DMS153 treated with DMSO at 0.1 percent for 48 hours (cell line): ENCODE data around the gene OTOS.
A peak's percentile ranks its signal among the peaks of the same experiment; 100 is the strongest.

Experiments used
- DNase-seq: peaks from one replicate; lab custom pipeline; 2025; ENCODE audit not compliant: unreplicated experiment; lab: John Stamatoyannopoulos, UW

OTOS gene

DNA sequence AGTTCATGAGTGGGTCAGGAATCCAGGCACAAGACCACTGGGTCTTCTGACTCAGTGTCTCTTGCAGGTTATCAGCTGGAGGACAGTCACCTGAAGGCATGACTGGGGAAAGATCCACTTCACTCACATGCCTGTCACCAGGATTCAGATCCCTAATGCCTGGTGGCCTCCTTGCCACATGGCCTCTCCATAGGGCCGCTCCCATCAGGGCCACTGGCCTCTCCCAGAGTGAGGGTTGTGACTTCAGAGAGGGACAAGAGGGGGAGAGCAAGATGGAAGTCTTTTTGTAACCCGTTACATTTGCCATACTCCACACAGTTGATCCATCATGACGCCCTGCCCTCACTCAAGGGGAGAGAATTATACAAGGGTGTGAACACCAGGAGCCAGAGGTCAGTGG, 13.0 kb upstream of the OTOS start:
- no peak for DNase-seq

DNA sequence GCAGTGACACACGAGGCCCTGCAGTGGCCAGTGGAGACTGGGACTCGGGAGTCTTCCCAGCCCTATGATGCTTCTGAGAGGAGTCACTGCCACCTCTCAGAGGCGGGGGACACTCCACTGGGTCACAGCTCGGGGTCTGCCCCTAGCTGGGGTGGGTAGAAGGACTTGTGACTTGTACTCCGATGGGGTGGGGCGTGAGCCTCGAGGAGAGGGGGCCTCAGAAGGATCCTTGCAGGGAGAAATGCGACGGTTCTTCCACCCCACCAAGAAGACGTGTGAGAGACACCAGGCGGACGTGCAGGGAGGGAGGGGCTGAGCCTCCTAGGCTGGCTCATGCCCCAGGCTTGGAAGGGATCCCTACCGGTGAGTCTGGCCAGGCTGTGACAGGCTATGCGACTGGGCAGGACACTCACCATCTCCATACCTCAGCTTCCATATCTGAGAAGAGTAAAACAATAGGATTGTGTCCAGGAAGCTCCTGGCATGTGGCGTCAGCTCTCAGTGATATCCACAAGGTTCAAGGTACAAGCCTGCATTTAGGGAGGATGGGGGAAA, 11.1 kb upstream of the OTOS start:
- no peak for DNase-seq

DNA sequence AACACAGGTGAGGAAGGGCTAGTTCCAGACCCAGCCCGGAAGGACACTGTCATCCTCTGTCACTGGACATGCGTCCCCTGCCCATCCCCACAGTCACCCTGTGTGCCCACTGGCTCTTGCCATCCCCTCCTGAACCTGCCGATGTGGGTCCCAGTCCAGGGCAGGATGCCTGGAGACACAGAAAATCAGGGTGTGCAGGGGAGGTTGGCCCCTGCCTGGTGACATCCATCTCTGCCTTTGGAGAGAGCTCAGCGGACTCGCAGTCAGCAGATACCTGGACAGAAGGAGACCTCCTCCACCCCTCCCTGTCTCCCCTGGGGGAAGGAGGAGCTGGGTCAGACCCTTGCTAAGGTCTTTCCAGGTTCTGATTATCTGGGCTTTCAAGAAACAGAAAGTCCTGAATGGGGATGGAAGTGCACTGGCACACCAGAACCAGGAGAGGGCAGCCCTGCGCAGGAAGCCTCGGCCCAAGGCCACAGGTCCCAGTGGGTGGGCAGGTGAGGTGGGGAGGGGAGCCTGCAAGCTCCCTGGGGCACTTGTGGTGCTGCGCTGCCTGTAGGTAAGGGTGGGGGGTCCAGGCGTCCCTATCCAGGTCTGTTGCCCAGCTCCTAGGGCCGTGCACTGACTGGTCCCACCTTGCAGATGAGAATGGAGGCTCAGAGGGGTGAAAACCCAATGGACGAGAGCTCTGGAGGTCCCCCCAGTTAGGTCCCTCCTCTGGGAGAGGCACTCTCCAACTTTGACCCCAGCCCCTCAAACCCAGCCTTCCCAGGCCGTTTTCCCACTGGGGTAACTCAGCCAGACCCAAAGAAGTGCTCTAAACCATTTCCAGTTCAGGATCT, 9.7 kb upstream of the OTOS start:
- peak; percentile 11 for DNase-seq

DNA sequence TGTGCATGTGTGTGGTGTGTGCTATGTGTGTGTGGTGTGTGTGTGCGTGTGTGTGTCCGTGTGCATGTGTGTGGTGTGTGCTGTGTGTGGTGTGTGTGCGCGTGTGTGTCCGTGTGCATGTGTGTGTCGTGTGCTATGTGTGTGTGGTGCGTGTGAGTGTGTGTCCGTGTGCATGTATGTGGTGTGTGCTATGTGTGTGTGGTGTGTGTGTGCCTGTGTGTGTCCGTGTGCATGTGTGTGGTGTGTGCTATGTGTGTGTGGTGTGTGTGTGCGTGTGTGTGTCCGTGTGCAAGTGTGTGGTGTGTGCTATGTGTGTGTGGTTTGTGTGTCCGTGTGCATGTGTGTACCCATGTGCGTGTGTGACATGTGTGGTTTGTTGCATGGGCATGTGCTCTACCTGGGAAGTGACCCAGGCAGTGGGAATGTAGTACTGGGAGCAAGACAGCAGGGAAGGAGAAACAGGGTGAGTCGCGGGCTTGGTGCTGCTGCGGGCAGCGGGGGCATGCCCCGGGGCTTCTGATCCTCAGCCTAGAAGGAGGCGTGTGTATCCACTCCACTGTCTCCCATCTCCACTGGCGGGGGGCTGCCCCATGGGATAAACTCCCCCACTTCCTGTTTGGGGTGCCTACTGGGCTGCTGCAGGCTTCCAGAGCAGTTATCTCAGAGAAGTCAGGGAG, 7.6 kb upstream of the OTOS start:
- DNase-seq, result no peak

DNA sequence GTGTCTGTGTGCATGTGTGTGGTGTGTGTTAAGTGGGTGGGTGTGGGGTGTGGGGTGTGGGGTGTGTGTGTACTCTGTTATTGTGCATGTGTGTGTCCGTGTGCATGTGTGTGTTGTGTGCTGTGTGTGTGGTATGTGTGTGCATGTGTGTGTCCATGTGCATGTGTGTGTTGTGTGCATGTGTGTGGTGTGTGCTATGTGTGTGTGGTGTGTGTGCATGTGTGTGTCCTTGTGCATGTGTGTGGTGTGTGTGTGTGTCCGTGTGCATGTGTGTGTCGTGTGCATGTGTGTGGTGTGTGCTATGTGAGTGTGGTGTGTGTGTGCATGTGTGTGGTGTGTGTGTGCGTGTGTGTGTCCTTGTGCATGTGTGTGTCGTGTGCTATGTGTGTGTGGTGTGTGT, 6.9 kb upstream of the OTOS start:
- no peak for DNase-seq

DNA sequence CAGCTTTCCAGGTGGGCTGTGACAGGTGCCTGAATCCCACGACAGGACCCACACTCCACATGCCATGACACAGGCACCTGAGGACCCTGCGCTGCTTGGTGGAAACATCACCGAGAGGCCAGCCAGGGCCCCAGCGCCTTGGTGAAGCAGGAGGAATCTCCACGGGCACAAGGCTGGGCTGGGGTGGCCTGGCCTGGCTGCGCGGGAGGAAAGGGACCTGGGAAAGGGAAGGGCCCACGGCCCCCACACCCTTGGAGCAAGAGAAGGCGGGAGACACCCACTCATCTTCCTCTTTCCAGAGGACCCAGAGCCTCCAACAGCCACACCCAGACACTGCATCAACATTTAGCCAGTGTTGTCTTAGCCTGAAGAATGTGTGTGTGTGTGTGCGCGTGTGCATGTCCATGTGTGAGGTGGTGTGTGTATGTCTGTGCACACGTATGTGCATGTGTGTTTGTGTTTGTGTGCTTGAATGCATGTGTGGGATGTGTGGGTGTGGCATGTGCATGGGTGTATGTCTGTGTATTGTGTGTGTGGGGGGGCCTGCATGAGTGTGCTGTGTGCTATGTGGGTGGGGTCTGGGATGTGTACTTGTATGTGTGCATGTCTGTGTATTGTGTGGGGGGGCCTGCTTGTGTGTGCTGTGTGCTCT, 6.3 kb upstream of the OTOS start:
- DNase-seq, result no peak

DNA sequence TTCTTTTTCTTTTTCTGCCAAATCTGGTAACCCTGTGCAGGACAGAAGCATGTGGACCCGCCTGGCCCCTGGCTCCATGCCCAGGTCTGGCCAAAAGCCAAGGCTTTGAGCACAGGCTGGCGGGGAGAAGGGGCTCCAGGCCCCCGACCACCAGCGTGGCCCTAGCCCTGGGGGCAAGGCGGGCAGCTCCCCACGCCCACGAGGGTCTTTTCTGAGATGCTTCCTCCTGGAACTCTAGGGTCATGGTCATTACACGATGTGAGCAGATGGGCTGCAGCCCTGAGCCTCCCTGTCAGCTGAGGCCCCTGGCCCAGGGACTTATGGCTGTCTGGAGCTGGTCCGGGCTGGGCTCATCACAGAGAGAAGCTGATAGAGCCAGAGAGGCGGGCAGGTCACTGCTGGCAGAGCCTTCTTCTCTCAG, 5.7 kb upstream of the OTOS start:
- no peak for DNase-seq

DNA sequence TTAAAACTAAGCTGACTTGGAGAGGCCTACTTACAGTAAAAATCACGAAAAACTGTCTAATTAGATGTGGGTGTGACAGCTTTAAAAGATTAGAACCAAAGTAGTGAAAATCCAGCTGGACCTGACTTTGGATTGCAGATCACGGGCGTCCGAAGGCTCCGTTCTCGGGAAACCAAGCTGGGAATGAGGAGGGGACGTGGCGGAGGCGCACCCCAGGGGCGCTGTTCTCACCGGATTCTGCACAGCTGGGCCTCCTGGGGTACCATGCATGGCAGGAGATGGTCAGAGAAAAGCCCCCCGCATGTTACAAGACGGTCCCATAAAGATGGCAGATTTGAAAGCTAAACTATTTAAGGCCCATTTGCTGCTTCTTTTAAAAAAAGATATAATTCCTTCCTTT, 5.0 kb upstream of the OTOS start:
- no peak for DNase-seq

DNA sequence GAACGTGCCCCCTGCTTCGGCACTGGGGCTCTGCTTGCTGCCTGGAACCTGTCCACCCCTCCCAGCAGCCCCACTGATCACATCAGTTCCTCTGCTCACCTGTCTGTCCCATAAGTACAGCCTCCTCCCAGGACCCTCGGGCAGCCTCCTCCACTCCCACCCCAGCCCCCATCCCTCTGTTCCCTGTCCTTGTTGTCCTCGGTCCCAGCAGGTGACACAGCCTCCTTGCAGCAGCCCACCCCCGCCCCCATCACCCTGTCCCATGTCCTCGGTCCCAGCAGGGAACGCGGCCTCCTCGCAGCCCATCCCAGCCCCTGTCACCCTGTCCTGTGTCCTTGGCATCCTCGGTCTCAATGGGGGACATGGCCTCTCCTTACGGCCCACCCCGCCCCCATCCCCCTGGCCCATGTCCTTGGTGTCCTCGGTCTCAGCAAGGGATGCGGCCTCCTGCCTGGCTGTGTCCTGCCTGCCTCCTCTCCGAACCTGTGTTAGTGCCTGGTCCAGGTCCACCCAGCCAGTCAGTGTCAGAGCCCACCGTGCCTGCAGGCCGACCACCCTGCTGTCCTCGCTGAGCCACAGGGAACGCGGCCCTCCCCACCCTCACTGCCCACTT, 4.3 kb upstream of the OTOS start:
- no peak for DNase-seq

DNA sequence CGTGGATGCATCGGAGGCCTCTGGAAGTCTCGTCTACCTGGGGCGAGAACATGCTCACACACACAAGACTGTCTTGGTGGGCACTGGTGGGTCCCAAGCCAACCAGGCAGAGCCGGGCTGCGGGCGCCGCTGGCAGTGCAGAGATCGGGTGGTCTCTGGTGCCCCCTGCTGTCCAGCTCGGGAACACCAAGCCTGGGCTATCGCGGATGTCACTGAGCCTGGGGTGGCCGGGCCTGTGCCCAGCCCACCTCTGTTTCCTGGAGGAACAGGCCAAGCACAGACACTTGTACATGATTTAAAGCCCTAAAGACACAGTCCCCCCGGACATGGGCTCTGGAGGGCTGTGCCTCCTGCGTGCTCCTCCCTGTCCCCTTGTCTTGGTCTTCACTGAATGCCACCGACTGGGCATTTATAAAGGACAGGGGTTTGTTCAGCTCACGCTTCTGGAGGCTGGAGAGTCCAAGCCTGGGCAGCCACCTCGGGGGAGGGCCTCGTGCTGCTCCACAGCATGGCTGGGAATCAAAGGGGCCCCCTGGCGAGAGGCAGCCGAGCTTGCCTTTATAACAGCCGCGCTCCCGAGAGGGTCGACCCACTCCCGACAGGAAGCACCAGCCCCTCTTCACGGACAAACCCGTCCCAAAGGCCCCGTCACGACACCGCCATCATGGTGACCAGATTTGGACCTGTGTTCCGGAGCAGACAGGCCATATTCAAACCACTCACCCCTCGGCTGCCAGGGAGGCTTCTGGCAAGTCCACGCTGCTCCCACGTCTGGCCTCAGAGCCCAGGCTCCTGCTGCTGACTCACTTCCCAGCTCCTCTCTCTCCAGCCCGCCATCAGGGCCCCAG, 3.6 kb upstream of the OTOS start:
- peak; percentile 10 for DNase-seq

DNA sequence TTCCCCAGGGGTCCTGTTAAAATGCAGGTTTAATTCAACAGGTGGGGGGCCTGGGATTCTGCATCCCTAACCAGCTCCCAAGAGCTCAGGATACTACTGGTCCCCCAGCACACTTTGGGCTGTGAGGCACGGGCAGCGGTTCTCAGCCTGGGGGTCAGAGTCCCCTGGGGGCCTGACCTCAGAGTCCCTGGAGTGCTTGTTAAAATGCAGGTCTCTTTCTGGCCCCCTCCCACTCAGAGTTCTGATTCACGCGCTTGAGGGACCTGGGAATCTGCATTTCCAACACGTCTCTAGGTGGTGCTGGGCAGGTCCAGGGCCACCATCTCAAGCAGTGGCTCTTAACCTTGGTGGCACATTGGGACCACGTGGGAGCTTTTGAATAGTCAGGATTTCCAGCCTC, 2.8 kb upstream of the OTOS start:
- no peak for DNase-seq

DNA sequence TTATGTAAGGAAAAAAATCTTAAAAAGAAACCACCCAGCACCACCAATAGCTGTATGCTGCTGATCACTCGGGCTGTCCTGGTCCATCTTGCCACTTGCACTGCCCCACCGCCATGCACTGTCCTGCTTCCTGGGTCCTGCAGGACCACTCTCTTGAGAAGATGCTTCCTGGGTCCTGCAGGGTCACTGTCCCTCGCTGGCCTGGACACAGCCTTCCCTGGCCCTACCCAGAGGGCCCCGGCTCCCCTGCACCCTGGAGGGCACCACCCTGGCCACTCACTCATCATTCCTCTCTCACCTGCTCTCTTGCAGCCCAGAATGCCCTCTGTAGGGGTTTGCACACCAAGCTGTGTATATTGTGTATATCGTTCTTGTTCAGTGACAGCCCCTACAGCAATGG, 2.4 kb upstream of the OTOS start:
- DNase-seq, result no peak

DNA sequence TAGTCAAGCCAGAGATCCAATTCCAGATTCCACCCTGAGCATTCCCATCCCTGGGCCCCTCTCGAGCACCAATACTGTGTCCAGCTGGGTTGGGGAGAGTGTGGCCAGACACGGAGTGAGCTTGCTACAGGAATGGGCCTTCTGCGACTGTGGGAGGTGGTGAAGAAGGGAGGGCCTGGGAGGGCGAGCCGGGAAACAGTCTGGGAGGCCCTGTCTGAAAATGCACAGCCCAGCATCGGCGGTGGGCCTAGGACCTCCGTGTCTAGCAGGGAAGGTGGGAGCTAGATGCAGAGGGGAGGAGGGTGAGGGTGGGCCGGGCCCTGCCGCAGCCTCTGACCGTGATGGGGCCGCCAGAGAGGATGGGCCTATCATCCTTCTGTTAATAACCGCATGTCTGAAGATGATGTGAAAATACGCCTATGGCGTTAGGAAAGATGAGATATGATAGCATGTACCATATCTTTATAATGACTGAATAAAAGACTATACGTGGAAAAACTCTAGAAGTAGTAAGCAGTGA, 1.9 kb upstream of the OTOS start:
- DNase-seq, result no peak

DNA sequence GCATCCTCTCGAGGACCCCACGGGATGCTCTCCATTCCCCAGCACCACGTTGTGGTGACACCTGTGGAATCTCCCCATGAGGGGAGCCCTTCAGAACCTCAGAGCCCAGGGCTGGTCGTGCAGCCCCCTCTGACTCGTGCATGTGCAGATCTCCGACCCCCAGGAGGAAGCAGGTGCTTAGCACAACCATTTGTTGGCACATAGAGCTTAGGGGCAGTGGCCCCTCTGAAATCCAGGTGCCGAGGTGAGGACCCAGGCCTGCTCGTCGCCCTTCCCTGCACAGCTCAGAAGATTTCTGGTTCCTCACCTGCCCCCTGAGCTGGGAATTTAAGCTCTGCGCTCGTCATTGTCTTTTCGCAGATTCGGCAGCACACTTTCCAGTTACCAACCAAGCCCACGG, 1.3 kb upstream of the OTOS start:
- DNase-seq, result no peak

DNA sequence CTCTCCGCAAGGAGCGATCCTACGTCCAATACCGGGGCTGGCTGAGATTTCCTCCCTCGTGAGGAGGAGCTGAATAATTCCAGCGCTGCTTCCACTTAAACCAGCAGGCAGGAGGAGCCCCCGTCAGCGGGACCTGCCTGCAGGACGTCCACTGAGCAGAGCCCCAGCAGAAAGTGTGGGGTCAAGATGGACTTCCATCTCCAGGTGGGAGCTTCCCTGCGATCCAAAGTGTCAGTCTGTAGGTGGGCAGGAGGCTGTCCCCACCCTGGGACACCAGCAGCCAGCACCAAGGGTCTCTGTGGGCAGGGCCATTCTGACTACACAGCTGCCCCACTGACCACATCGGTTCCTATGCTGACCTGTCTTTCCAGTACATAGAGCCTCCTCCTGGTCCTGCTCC, 462 bp upstream of the OTOS start:
- DNase-seq, result no peak

DNA sequence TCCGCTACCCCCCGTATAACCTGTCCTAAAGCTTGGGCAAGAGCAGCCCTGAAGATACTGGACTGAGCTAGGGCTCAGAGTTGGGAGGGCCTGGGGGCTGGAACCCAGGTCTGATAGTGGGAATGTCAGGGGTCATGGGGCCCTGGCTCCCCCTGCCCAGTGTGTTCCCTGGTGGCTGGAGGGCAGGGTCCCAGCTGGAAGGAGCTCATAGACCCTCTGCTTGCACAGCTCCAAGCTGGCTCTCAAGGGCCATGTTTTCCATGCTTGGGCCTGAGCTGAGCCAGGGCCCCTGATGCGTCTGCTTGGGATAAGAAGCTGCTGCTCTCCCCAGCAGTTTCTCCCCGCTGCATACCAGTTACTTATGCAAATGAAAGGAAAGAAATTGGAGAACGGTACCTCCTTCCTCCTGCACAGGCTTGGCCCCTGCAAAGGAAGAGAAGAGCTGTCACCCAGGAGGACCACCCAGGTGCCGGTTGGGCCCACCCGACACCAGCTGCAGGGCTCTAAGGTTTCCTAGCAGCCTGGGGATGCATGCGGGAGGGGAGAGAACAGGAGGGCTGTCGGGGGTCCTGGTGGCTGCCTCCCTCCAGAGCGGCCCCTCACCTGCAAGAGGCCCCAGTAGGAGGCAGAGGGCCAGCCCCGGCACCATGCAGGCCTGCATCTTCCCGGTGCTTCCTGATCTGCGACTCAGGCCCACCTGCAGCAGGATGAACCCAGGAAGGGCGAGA, 628 bp downstream of the OTOS start:
- no peak for DNase-seq

DNA sequence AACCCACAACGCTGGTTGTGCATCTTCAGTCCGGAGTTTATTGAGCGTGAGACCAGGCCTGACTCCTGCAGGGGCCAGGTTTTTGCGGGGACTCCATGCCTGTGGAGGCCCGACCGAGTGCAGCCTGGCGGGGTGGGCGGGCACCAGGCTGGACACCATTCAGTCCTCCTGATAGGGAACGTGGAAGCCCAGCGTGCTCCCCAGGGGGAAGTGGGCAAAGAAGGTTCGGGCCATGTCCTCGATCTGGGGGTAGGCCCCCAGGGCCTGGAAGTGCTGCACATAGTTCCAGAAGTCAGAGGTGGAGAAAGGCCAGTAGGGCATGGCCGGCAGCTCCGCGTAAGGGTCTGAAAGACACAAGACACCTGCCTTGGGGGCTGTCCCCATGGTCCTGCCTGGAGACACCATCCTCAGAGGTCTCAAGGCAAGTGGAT, 1.4 kb downstream of the OTOS start:
- DNase-seq, result no peak

DNA sequence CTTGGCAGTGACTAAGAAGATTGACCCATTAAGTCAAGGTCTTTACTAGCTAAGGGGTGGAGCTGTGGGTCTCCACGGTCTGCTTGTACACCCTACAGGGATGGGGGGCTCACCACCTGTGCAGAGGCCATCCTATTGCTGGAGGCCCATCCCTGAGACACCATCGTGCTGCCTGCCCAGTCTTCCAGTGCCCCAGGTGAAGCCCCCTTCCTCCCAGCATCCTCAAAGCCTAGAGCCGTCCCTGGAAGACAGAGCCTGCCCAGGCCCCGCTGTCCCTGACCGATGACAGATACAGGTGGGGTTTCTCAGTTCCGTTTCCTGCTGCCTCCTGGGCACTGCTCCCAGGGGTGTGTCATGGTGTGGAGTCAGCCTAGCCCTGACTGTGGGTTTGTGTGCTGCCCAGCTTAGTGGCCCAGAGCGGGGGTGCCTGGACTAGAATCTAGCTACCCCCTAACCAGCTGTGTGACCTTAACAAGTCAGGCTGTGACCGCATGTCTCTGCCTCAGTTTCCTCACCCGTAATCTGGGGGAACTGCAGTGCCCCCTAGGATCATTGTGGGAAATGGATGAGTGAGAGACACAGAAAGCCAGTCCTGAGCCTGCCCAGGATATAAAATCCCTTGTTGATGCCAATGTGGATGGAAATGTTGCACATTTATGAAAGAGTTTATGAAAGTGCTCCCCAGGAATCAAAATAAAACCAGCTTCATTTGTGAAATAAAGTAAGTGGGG, 2.0 kb downstream of the OTOS start:
- DNase-seq, result no peak
